GM11168 (cell line): ENCODE results near the gene PCNX1.

Source experiments
- in situ Hi-C: fragments of 300-500 bp; cut with MboI; formaldehyde crosslinking; loops from one replicate; pipeline ENCODE4 v1.12.0; 2022; ENCODE audit warnings: low sequenced_read_pairs; ENCODE audit not compliant: unreplicated experiment

The PCNX1 gene

GRCh38 chr14:70947739-70948138 lies 40.5 kb downstream of the PCNX1 start:
- in situ Hi-C loops, result no loop called here

- in situ Hi-C loops, result no loop called here
These were observed 45.2 kb downstream of the PCNX1 start for GRCh38 chr14:70952485-70952884.

DNA sequence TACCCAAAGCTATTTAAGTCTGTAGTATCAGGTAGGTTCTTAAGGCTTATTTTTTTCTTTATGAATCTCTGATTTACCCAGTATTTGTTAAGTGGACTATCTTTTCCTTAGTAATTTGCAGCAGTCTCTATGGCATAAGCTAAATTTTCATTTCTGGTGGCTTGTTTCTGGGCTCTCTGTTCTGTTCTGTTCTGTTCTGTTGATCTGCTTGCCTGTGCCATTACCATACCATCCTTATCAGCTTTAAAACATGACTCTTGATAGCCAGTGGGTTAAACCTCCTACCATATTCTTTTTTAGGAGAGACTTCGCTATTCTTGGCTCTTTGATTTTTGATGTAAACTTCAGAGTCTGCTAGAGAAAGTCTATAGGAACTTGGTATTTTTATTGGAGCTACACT lies 46.8 kb downstream of the PCNX1 start:
- in situ Hi-C loops, result no loop called here

GRCh38 chr14:70955543-70956480 lies 48.6 kb downstream of the PCNX1 start:
- in situ Hi-C loops, result no loop called here

DNA sequence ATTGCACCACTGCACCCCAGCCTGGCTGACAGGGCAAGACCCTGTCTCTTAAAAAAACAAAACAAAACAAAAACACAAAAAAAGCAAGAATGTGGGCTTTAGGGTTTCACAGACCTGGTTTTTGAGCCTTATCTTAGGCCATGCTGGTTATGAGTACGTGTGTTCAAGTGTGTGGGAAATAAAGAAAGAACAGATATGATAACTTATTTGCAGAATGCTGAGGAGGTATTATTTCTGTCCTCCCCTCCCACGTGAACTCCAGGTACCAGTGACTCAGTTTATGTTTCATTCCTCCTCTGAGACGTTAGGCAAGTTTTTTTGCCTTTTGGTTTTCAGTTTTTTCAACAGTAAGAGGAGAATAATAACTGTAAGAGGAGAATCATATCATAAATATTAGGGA lies 49.3 kb downstream of the PCNX1 start:
- in situ Hi-C loops, result no loop called here

- in situ Hi-C loops, result no loop called here
These were observed 50.5 kb downstream of the PCNX1 start for GRCh38 chr14:70957710-70958109.

DNA sequence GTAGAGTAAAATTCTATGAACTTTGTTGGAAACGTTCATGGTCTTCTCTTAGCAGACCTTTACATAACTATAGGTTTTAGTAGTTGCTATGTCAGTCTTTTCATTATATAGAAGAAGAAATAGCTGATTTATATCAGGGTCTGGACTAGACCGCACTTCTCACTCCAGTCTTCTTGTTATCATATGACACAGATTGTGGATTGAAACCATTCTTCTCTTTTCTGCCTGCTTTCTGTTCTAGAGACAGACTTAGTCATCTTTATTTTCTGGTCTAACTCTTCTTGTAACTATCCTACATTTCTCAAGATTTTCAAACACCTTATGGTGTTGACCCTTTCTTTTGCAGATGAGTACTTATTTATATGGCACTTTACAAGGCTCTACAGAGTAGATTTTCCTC lies 55.7 kb downstream of the PCNX1 start:
- in situ Hi-C loops, result no loop called here

GRCh38 chr14:70964492-70964891 lies 57.2 kb downstream of the PCNX1 start:
- in situ Hi-C loops, result no loop called here

GRCh38 chr14:70971560-70971959 lies 64.3 kb downstream of the PCNX1 start:
- in situ Hi-C loops, result loop anchor here (10.0 kb wide), 1 partner anchor 157 kb away; no protein-coding TSS in a partner anchor

GRCh38 chr14:70972107-70972976 lies 65.1 kb downstream of the PCNX1 start:
- in situ Hi-C loops, result loop anchor here (10.0 kb wide), 1 partner anchor 158 kb away; no protein-coding TSS in a partner anchor

DNA sequence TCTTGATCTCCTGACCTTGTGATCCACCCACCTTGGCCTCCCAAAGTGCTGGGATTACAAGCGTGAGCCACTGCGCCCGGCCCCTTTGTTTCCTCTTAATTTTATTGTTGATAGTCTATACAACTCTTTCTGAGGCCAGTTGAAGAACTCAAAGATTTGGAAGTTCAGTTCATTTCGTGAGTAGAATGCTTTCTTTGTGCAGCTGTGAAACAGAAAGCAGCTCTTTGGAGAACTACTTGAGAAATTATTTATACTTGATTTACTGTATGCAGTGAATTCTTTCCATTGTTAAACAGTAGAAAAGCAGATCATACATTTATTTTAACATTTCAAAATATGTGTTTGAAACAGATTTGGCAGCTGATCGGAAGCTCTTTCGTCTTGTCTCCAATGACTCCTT lies 69.3 kb downstream of the PCNX1 start:
- in situ Hi-C loops, result loop anchor here (10.0 kb wide), 1 partner anchor 162 kb away; no protein-coding TSS in a partner anchor

GRCh38 chr14:70981000-70981952 lies 74.0 kb downstream of the PCNX1 start:
- in situ Hi-C loops, result no loop called here

GRCh38 chr14:70982200-70982599 lies 74.9 kb downstream of the PCNX1 start:
- in situ Hi-C loops, result no loop called here

DNA sequence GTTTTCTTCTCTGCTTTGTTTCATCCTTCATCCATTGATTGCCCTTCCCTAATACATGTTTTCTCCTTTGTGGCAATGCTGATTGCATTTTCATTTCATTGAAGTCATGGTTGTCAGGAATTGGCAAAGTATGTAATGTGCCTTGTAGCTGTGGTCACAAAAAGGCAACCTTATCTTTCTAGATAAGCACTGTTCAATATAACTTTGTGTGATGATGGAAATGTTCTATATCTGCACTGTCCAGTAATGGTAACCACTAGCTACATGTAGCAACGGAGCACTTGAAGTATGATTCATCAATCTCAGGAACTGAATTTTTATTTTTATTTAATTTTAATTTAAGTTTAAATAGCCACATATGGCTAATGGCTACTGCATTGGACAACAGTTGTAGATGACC lies 79.8 kb downstream of the PCNX1 start:
- in situ Hi-C loops, result no loop called here

GRCh38 chr14:70988452-70988851 lies 81.2 kb downstream of the PCNX1 start:
- in situ Hi-C loops, result no loop called here

GRCh38 chr14:70993931-70994330 lies 86.7 kb downstream of the PCNX1 start:
- in situ Hi-C loops, result no loop called here

DNA sequence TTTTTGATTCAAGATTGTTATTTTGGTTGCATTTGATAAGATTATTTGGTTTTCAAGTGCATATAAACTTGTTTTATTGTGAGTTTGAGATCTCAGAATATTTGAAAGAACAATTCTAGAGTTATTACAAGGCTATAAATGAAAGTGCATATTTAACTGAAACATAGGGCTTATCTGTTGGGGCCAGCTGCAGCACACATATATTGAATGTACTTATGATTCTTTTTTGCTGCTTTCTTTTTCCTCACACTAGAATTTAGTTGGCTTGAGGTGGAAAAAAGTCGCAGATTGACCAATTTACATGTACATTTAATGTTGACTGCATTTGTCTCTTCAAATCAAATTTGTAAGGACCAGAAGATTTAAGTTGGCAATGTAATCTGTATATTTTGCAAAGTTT lies 88.0 kb downstream of the PCNX1 start:
- in situ Hi-C loops, result no loop called here

GRCh38 chr14:70995671-70996070 lies 88.4 kb downstream of the PCNX1 start:
- in situ Hi-C loops, result no loop called here

DNA sequence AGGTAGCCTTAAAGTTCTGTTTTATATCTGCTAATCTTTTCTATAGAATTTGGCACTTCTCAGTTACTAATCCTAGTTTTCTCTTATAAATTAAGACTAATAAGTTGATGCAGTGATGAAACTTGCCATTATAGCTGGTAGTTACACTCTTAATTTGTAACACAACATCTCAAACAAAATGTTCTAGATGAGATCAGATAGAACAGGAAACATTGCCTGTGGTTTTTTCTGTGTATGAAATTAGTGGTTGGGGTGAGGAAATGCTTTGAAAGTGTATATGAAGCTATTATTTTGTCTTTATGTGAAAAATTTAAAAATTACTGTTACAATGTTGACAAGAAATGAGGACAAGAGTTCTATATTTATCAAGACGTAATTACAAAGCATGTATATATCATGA lies 91.9 kb downstream of the PCNX1 start:
- in situ Hi-C loops, result no loop called here

DNA sequence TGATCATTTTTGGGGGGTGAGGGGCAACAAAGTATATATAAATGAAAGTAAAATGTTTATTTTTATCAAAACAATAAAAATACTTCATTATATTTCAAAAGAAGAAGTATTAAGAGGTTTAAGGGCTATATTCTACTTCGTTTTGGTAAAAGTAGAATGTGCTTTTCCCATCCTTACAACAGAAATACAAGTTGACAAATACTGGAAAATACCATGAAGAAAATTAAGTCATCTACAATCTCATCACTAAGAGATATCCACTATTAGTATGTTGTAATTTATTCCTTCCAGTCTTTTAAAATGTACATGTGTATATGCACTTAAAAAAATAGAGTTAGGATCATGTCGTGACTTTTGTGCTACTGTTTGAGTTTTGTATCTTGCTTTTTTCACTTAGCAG lies 92.8 kb downstream of the PCNX1 start:
- in situ Hi-C loops, result no loop called here
